HepG2 (cell line): ENCODE data around the gene BRPF1. TPM values are rescaled to one million over a fixed set of nuclear protein-coding genes. Genes with fewer than 3 reads are reported as not detected.

ENCODE experiments used
- BCL6 ChIP-seq: IDR thresholded peaks from 2 replicates; pipeline ENCODE4 v1.6.1; 2016; ENCODE audit warnings: missing genetic modification reagents, missing compliant biosample characterization
- BHLHE40 ChIP-seq: IDR thresholded peaks from 2 replicates; pipeline ENCODE4 v1.6.1; 2011; ENCODE audit warnings: low read length, improper control_type of control experiment
- CEBPZ ChIP-seq: IDR thresholded peaks from 2 replicates; pipeline ENCODE4 v1.6.1; 2012; ENCODE audit warnings: low read length, improper control_type of control experiment
- DRAP1 ChIP-seq: IDR thresholded peaks from 2 replicates; pipeline ENCODE4 v1.6.1; 2016; ENCODE audit warnings: missing genetic modification reagents, missing compliant biosample characterization
- ELF4 ChIP-seq: sonication (generic); formaldehyde crosslinking; IDR thresholded peaks from 2 replicates; pipeline ENCODE4 v1.5.0; 2020; ENCODE audit warnings: missing genetic modification reagents, mild to moderate bottlenecking, moderate library complexity, borderline replicate concordance
- KLF15 ChIP-seq: sonication (generic); formaldehyde crosslinking; IDR thresholded peaks from 2 replicates; pipeline ENCODE4 v1.8.1; 2023; ENCODE audit warnings: borderline replicate concordance, mild to moderate bottlenecking, inconsistent platforms, missing genetic modification reagents, mixed read lengths
- MEIS2 ChIP-seq: sonication (generic); formaldehyde crosslinking; IDR thresholded peaks from 2 replicates; pipeline ENCODE4 v1.9.0; 2021; ENCODE audit warnings: mild to moderate bottlenecking, missing genetic modification reagents
- MZF1 ChIP-seq: sonication (generic); formaldehyde crosslinking; IDR thresholded peaks from 2 replicates; pipeline ENCODE4 v1.8.1; 2023; ENCODE audit warnings: mild to moderate bottlenecking, missing genetic modification reagents, borderline replicate concordance
- PHB2 ChIP-seq: fragments of 450-650 bp; IDR thresholded peaks from 2 replicates; pipeline ENCODE4 v1.6.1; 2018; ENCODE audit not compliant: partially characterized antibody
- SIN3A ChIP-seq: IDR thresholded peaks from 2 replicates; pipeline ENCODE4 v1.6.1; 2011; ENCODE audit warnings: low read depth, mild to moderate bottlenecking, control low read depth, low read length, borderline replicate concordance
- SOX13 ChIP-seq, 3 experiments: fragments of 450-650 bp in 1 of 3; sonication (generic) in 1 of 3; formaldehyde crosslinking in 1 of 3; IDR thresholded peaks in 2 of 3; conservative IDR thresholded peaks in 1 of 3; 2 replicates each; pipeline versions ENCODE4 v1.5.0 to v1.6.1; 2016 to 2020; ENCODE audit warnings: antibody characterized with exemption in 1 of 3, mild to moderate bottlenecking in 1 of 3, missing compliant biosample characterization in 1 of 3, missing genetic modification reagents in 1 of 3, moderate library complexity in 1 of 3
- ZFP91 ChIP-seq: sonication (generic); formaldehyde crosslinking; IDR thresholded peaks from 2 replicates; pipeline ENCODE4 v1.9.0; 2022; ENCODE audit warnings: missing genetic modification reagents, mild to moderate bottlenecking, borderline replicate concordance
- ZNF264 ChIP-seq: sonication (generic); formaldehyde crosslinking; IDR thresholded peaks from 2 replicates; pipeline ENCODE4 v1.4.0; 2020; ENCODE audit warnings: missing genetic modification reagents
- ZNF326 ChIP-seq: sonication (generic); formaldehyde crosslinking; IDR thresholded peaks from 2 replicates; pipeline ENCODE4 v1.4.0; 2020; ENCODE audit warnings: missing genetic modification reagents, borderline replicate concordance
- ZNF362 ChIP-seq: sonication (generic); formaldehyde crosslinking; IDR thresholded peaks from 2 replicates; pipeline ENCODE4 v1.4.0; 2020; ENCODE audit warnings: missing genetic modification reagents, mild to moderate bottlenecking, borderline replicate concordance
- ZNF737 ChIP-seq: sonication (generic); formaldehyde crosslinking; IDR thresholded peaks from 2 replicates; pipeline ENCODE4 v1.5.0; 2020; ENCODE audit warnings: missing genetic modification reagents, mild to moderate bottlenecking, borderline replicate concordance
- ZNF841 ChIP-seq: sonication (generic); formaldehyde crosslinking; IDR thresholded peaks from 2 replicates; pipeline ENCODE4 v1.8.1; 2023; ENCODE audit warnings: missing genetic modification reagents, borderline replicate concordance
- polyA plus RNA-seq, 8 experiments: library from polyadenylated mRNA; depleted of rRNA in 3 of 8; stranded (reverse) in 7 of 8; unstranded in 1 of 8; fragments of >200 nt; fragmentation: Illumina TruSeq in 4 of 8; extraction: Trizol in 4 of 8; gene quantifications; 2 replicates each; pipeline versions ENCODE4 v1.2.1 to v1.2.3, GENCODE V29; 2011 to 2016; ENCODE audit warnings: low read depth in 4 of 8, missing spikeins in 1 of 8, mixed read lengths in 1 of 8; ENCODE audit not compliant: insufficient read depth in 1 of 8
- total RNA-seq, 5 experiments: library from RNA; depleted of rRNA; stranded (reverse); fragments of >200 nt; fragmentation: Illumina TruSeq; extraction: Trizol; gene quantifications; 2 replicates each; pipeline ENCODE4 v1.2.3, GENCODE V29; 2016; ENCODE audit warnings: low read depth in 1 of 5

The BRPF1 gene
- total and polyA plus RNA-seq, 2 of the 13 experiments (the other 11 are each of a cell fraction or from before 2014, with no cell fraction given) = 7.3 to 10.0 TPM

- no peak for TF ChIP-seq KLF15 (CRISPR knock-in tag)
- peak; percentile 31; the same call in 1 of the 2 replicates for TF ChIP-seq SIN3A
- no peak for TF ChIP-seq ZNF264 (CRISPR knock-in tag)
- TF ChIP-seq SOX13 (IDR thresholded peaks at IDR 0.05) = no peak
- TF ChIP-seq SOX13 (CRISPR knock-in tag; conservative IDR thresholded peaks at IDR 0.05 in 1 of 2, IDR thresholded peaks at IDR 0.05 in 1 of 2) = no peak
- no peak for TF ChIP-seq BHLHE40
- TF ChIP-seq ZNF362 (CRISPR knock-in tag) = no peak
- TF ChIP-seq BCL6 = no peak
- no peak for TF ChIP-seq ZNF841 (CRISPR knock-in tag)
- TF ChIP-seq ZFP91 (CRISPR knock-in tag) = peak; percentile 61; the same call in 1 of the 2 replicates
- no peak for TF ChIP-seq ZNF737 (CRISPR knock-in tag)
- TF ChIP-seq DRAP1 (CRISPR knock-in tag) = peak; percentile 67
- TF ChIP-seq MZF1 (CRISPR knock-in tag) = no peak
- TF ChIP-seq ELF4 (CRISPR knock-in tag) = no peak
- no peak for TF ChIP-seq CEBPZ
- no peak for TF ChIP-seq ZNF326 (CRISPR knock-in tag)
- TF ChIP-seq MEIS2 (CRISPR knock-in tag) = no peak; the same call in 1 of the 2 replicates
- TF ChIP-seq PHB2 = no peak
Measured at GRCh38 chr3:9769426-9770275, 38.1 kb downstream of the BRPF1 start, which contains the start of gene CAMK1 (continued).
